Progenitor cell of endocrine pancreas (in vitro differentiated cells): Measurements from ENCODE around the gene THSD1. TPM values are rescaled to one million over a fixed set of nuclear protein-coding genes. Genes with fewer than 3 reads are reported as not detected.
A peak's percentile ranks its signal among the peaks of the same experiment; 100 is the strongest.

ENCODE experiments used
- DNase-seq: peaks from one replicate; pipeline ENCODE4 v3.0.0; 2021; ENCODE audit warnings: low spot score; ENCODE audit not compliant: unreplicated experiment
- H3K27ac Mint-ChIP-seq: 2 replicates; pipeline ENCODE4 v1.8.0; 2021; ENCODE audit warnings: mild to moderate bottlenecking, moderate library complexity, mixed read lengths
- H3K27me3 Mint-ChIP-seq: 2 replicates; pipeline ENCODE4 v1.8.0; 2021; ENCODE audit warnings: mixed read lengths
- H3K36me3 Mint-ChIP-seq: 2 replicates; pipeline ENCODE4 v1.8.0; 2022; ENCODE audit warnings: mixed read lengths; ENCODE audit not compliant: insufficient read depth
- H3K4me1 Mint-ChIP-seq: 2 replicates; pipeline ENCODE4 v1.8.0; 2021; ENCODE audit warnings: low read depth, mixed read lengths
- H3K4me3 Mint-ChIP-seq: 2 replicates; pipeline ENCODE4 v1.8.0; 2021; ENCODE audit warnings: low read depth, mild to moderate bottlenecking, moderate library complexity, mixed read lengths
- H3K9me3 Mint-ChIP-seq: 2 replicates; pipeline ENCODE4 v1.8.0; 2021; ENCODE audit warnings: low read depth, mixed read lengths
- total RNA-seq: library from RNA; stranded (reverse); gene quantifications from 2 replicates; pipeline ENCODE4 v1.2.1, GENCODE V29; 2021
- TF ChIP-seq, protein P1 (sequence below): fragments of 200-600 bp; sonication (generic); IDR thresholded peaks from one replicate; pipeline ENCODE4 v1.5.0; 2021; ENCODE audit warnings: antibody characterized with exemption, mild to moderate bottlenecking; ENCODE audit not compliant: unreplicated experiment

The THSD1 gene
- total RNA-seq, 1 donor from 2014 or later = 1.7 TPM

DNA sequence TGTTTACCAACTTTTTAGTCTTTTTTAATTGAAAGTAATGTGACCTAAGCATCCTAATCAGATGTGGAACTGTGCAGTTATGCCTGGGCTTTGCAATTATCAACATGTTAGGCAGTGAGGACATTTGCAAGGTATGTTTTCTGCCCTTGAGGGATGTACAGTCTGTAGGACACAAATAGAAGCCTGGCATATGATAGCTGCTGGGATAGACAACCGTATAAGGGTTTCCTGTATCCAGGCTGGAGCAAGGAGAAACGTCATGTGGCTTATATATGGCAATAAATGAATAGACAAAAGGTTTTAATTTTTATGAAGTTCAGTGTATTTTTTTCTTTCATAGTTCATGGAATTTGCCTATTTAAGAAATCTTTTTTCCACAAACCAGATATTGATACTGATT, 46.5 kb upstream of the THSD1 start:
- Mint-ChIP-seq H3K27ac (no peak overlapping the region), H3K9me3 (no peaks in the 10 kb centered on the region), H3K4me3 (no peak overlapping the region), H3K27me3 (no peaks in the 10 kb centered on the region), H3K36me3 (no peaks in the 10 kb centered on the region), H3K4me1 (peaks cover 43% of the 10 kb centered on the region)
- DNase-seq = no peak
- TF ChIP-seq, protein P1, sequence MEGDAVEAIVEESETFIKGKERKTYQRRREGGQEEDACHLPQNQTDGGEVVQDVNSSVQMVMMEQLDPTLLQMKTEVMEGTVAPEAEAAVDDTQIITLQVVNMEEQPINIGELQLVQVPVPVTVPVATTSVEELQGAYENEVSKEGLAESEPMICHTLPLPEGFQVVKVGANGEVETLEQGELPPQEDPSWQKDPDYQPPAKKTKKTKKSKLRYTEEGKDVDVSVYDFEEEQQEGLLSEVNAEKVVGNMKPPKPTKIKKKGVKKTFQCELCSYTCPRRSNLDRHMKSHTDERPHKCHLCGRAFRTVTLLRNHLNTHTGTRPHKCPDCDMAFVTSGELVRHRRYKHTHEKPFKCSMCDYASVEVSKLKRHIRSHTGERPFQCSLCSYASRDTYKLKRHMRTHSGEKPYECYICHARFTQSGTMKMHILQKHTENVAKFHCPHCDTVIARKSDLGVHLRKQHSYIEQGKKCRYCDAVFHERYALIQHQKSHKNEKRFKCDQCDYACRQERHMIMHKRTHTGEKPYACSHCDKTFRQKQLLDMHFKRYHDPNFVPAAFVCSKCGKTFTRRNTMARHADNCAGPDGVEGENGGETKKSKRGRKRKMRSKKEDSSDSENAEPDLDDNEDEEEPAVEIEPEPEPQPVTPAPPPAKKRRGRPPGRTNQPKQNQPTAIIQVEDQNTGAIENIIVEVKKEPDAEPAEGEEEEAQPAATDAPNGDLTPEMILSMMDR = no peak

DNA sequence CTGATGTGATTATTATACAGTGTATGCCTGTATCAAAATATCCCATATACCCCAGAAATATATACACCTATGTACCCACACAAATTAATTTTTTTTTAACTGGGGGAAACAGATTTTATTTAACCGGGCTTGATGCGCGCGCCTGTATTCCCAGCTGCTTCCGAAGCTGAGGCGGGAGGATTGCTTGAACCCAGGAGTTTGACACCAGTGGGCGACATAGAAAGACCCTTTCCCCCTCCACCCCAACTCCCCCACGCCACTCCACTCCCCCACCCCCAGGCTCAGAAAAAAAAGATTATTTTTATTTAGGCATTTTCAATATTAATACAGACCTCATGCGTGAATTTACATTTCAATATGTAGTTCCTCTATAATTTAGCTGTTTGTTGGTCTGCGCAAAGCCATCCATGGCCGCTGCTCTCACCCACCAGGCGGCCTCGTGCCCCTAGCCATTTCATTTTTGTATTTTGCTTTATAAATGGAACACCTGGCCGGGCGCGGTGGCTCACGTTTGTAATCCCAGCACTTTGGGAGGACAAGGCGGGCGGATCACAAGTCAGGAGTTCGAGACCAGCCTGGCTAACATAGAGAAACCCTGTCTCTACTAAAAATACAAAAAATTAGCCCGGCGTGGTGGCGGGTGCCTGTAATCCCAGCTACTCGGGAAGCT, 45.3 kb upstream of the THSD1 start:
- no peaks in the 10 kb centered on the region for H3K9me3 Mint-ChIP-seq
- TF ChIP-seq, protein P1 = no peak
- peak overlapping the region; percentile 78 for H3K4me3 Mint-ChIP-seq

DNA sequence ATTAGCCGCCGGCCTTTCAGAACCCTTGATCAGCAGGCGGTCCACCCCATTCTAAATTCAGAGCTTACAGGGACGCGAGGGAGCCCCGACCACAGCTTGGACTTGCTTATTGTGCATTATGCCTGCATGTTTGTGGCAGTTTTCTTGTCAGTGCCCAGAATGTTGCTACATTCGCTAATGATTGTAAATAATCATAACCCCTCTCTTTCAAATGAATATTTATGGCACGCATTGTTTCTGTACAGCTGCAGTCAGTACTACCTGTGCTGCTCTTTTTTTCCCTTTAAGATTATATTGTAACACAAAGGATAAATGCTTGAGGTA, 44.8 kb upstream of the THSD1 start:
- no peaks in the 10 kb centered on the region for H3K9me3 Mint-ChIP-seq
- peaks cover 28% of the 10 kb centered on the region for H3K4me1 Mint-ChIP-seq
- DNase-seq = no peak
- no peaks in the 10 kb centered on the region for H3K27me3 Mint-ChIP-seq
- TF ChIP-seq, protein P1 = no peak
- H3K4me3 Mint-ChIP-seq = peak overlapping the region; percentile 78
- H3K27ac Mint-ChIP-seq = peak overlapping the region; percentile 96
- H3K36me3 Mint-ChIP-seq = no peaks in the 10 kb centered on the region

More for the DNA sequence above, 45.3 kb upstream of the THSD1 start:
- Mint-ChIP-seq H3K27ac (no peak overlapping the region), H3K27me3 (no peaks in the 10 kb centered on the region), H3K4me1 (peaks cover 32% of the 10 kb centered on the region), H3K36me3 (no peaks in the 10 kb centered on the region)
- no peak for DNase-seq

DNA sequence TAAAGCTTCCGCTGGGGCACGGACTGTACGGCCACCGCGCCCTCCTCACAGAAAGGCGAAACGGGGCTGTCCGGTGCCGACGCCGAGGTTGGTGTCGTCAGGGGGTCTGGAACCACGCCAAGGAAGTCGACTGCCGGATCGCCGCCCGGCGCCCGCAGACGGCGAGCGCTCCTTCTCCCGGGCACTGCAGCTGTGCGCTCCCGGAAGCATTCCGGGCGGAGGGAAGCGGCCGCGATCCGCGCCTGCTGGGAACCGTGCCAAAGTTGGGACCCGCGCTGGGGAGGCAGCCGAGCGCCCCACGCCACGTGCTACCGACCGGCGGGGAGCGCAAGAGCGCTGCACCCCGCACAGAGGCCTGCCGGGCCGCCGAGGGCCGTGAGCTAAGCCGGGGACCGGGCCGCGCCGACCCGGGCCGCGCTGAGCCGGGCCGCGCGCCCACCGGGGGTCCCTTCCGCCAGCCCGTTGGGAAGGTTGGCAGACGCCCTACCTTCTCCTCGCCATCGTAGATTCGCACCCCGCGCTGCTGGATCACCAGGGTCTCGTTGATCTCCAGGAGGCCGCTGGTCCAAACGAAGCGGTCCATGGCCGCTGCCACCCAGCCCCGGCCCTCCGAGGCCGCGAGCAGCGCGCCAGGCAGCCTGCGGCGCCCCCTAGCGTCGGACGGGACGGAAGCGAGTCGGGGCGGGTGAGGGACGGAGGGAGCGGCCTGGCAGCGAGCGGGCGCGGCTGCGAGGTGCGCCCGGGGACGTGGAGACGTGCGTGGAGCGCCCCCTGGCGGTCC, 44.2 kb upstream of the THSD1 start, which contains the start of gene VPS36:
Gene VPS36 (minus strand): TSS at position 623 of the 781 bp plus-strand sequence. CDS start 40 bp downstream, at position 583.
- Mint-ChIP-seq H3K4me3 (peak within 1 kb of the TSS; percentile 91), H3K36me3 (peaks cover 1% of the 10 kb centered on the region), H3K9me3 (no peaks in the 10 kb centered on the region), H3K4me1 (peaks cover 28% of the 10 kb centered on the region), H3K27ac (peak within 1 kb of the TSS; percentile 97), H3K27me3 (no peaks in the 10 kb centered on the region)
- TF ChIP-seq, protein P1 = peak; percentile 100
- peak; percentile 99 for DNase-seq

DNA sequence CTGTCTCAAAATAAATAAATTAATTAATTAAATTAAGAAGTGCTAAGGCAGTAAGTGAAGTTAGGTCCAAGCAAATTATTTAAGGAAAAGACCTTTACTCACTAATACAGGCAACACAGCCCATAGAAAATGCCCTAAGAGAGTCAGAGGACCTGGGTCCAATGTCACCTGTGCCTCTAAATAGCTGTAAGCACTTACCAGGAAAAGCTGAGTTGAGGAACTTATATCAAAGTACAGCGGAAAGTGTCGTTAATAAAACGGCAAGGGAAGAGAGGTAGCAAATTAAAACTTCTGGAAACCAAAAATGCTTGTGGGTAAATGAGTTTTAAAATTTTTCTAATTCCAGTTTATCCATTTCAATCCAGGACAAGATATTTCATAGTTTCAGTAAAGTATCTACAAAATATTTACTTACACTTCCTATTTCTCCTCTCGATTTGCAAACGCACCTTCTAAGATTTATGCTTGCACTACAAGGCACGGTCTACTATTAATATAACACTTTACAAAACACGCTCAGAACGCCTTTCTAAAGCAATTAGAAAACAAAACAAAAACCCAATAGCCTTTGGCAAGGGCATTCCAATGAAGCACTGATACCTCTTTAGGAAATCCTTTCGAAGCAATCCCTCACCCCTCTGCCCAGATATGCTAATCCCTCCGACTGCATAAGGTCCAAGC, 43.5 kb upstream of the THSD1 start:
- TF ChIP-seq, protein P1 = no peak
- Mint-ChIP-seq H3K36me3 (peaks cover 7% of the 10 kb centered on the region), H3K4me3 (peak overlapping the region; percentile 91), H3K27me3 (no peaks in the 10 kb centered on the region), H3K9me3 (no peaks in the 10 kb centered on the region), H3K27ac (peak overlapping the region; percentile 97), H3K4me1 (peaks cover 25% of the 10 kb centered on the region)
- DNase-seq = no peak
